AML-193 (cell line): Measurements from ENCODE around the gene FNDC3B.

Source experiments
- DNase-seq, 2 experiments: peaks; one replicate each; lab custom pipeline; 2025; lab: John Stamatoyannopoulos, UW

Gene FNDC3B

DNA sequence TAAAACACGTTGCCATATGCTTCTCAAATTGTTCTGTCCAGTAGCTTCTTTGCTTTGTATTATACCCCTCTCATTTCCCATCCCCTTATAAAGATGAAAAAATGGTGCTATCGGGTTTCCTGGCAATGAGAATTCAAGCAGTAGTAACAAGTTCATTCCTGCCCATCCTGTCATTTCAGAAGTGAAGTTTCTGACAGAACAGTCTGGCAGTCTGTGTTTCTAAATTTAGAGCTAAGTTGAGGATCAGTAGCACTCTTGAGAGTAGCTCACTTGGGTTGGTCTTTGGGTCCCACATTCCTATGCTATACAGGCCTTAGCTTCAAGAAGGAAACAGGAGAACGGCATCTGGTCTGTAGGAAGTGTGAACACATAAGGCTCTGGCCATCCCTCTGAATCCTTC is 274.3 kb downstream of the FNDC3B start:
- DNase-seq = no peak

DNA sequence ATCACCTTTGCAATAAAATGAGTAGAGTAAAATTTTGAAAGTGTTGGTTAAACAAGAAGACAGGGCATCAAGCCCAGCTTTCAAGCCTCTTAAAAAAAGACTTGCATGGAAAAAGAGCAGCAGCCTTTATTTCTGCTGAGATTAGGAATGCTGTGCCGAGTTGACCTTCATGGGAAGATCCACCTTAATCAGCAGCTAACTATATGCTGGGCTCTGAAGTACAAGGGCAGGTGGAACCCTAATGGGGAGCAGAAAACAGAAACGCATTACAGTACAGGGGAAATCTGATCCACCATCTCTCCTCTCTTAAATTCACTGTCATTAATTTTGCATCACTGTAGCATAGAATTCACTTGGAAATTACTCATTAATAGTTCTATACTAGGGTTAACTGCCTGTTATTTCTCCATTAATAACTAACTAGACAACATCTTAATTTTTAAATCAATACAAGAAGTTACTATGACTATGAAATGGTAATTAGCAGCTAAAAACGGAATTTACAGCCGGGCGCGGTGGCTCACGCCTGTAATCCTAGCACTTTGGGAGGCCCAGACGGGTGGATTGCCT is 275.3 kb downstream of the FNDC3B start:
- DNase-seq = no peak

DNA sequence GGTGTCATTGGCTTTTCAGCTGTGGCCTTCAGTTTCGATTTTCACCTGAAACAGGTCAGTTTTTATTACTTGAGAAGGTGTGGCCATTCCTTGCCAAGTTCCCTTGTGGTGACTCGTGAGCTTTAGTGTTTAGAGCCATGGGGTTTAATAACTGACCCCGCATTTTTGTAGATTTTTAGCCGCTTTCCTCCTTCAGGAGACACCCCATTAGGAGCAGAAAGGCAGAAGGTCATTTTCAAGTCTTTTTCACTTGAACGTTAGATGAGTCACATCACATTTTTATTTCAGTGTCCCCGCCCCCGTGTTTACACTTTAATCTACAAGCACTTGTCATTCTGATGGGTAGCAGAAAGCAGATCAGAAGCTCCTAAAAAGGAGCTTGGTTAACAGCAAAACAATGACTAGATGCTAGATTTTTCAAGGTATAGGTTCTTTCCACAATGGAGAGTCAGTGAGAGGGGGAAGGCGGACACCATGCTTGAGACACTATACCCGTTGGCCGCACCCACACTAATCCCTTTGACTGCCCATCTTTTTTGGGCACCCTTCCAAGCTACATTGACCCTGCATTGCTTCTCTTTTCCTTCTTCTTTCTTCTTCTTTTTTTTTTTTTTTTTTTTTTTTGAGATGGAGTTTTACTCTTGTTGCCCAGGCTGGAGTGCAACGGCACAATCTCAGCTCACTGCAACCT is 276.2 kb downstream of the FNDC3B start:
- no peak for DNase-seq

- no peak for DNase-seq
Observed at GRCh38 chr3:172316758-172317157, 277.4 kb downstream of the FNDC3B start.

DNA sequence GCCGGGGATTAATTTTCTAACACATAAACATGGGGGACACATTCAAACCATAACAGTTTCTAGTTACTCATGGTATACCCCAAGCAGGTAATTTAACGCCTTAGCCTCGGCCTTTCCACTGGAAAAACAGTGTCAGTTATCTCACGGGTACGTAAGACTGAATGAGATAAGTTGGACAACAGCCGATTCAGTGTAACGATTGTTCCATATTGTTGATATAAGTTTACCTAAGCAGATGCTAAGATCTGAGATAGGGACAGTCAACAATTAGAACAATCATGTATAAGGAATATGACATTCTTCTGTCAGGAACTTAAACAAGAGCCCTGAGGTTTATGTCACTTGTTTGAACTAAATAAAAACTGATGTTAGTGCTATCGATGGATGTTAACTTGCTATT is 278.1 kb downstream of the FNDC3B start:
- DNase-seq = no peak

GRCh38 chr3:172317984-172318383 is 278.6 kb downstream of the FNDC3B start:
- no peak for DNase-seq

DNA sequence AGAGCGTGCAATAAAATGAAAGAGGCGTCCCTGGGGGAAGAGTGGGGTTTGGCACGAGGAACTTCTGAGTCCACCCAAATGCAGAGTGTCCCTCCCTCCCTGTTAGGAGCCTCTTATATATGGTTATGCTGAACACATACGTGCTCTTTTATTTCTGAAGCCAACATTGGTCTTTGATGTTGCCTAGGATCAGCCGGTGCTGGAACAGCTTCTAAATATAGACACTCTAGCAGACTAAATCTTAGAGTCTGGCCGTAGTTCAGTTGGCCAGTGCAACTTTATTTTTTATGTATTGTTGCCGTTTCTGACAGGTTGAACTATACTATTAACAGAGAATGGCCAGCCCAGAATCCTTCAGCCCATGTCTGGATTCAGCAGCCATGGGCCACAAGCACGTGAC is 280.2 kb downstream of the FNDC3B start:
- no peak for DNase-seq

GRCh38 chr3:172320468-172320867 is 281.1 kb downstream of the FNDC3B start:
- DNase-seq = no peak

DNA sequence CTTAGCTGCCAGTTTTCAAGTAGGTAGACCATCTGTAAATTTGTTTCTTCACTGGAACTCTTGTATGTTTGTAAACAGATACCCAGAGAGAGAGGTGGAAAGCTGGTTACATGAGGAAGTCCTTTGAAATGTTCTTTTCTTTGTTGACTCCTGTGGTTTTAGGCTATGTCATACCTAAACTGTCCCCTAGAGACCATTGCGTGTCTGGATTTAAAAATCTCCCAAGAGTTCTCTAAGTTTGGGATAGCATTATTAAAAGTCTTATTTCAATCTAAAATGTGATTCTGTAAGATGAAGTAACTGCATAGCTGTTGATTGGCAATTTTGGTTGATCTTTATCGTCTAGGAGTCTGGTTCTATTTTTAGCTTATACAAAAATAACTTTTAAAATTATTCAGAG is 281.7 kb downstream of the FNDC3B start:
- peak in 1 of 2 experiments; percentile 14 for DNase-seq

DNA sequence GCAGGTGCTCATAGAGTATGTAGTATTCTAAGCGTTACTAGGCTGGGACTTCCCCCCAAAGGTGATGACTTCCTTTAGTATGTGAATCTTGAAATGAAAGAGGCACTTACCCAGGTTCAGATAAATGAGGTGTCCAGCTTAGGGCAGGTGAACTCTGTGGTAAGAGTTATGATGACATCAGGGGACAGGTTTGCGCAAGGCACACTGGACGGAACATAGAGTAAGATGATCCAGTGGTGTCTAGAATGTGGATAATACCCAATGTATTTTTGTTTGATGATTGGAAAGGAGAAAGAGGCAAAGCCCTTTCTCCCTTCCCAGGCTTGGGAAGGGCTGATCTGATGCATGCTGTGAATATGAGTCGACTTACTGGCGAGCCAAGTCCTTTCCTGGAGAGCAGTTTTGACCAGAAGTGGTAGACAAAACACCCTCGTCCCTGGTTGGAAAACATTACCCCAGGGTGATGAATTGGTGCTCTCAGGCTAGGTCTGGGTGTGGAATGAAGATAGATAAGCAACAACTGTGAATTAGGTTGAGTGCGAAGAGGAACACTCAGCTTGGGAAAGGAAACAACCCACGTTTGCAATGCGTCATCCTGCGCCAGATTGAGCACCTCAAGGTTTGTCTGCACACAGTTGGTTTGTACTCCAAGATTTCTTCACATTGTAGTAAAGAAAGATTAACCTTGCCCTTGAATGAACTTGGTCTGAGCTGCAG is 284.7 kb downstream of the FNDC3B start:
- no peak for DNase-seq

GRCh38 chr3:172324611-172325203 is 285.3 kb downstream of the FNDC3B start:
- no peak for DNase-seq

DNA sequence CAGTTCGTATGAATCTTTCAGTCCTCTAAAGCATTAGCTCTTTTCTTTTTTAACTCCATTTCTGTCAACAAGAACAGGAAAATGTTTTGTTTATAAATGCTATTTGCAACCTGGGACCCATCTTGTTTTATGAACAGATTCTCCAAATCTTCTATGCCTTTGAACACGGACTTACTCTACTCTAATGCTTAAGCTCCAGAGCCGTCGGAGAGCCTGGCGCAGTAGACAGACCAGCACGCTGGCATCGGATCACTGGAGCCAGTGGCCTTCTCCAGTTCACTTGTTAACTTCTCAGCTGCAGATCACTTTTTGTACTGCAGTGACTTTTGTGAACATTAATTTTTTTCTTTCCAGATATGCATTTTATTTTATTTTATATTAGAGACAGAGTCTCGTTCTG is 286.1 kb downstream of the FNDC3B start:
- DNase-seq = no peak

- DNase-seq = no peak
Observed at GRCh38 chr3:172326993-172327392, 287.6 kb downstream of the FNDC3B start.

GRCh38 chr3:172328282-172328681 is 288.9 kb downstream of the FNDC3B start:
- no peak for DNase-seq

DNA sequence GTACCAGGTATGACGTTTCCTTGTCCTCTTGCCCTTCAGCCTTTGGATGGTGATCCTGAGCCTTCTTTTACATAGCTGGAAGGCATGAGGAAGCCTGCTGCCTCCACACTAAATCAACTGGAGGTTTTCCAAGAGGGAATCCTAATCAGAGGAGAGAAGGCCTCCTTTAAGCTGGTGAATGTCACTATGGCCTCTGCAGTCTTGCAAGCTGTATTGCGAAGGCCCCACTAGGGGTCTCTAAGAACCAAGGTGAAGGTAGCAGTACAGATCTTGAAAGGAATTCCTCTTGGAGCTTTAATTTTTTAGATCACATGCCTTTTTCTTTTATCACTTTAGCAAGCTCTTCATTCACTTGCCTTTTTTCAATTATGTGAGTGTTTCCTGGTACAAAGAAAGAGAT is 289.7 kb downstream of the FNDC3B start:
- no peak for DNase-seq

- no peak for DNase-seq
Observed at GRCh38 chr3:172330413-172330812, 291.0 kb downstream of the FNDC3B start.

DNA sequence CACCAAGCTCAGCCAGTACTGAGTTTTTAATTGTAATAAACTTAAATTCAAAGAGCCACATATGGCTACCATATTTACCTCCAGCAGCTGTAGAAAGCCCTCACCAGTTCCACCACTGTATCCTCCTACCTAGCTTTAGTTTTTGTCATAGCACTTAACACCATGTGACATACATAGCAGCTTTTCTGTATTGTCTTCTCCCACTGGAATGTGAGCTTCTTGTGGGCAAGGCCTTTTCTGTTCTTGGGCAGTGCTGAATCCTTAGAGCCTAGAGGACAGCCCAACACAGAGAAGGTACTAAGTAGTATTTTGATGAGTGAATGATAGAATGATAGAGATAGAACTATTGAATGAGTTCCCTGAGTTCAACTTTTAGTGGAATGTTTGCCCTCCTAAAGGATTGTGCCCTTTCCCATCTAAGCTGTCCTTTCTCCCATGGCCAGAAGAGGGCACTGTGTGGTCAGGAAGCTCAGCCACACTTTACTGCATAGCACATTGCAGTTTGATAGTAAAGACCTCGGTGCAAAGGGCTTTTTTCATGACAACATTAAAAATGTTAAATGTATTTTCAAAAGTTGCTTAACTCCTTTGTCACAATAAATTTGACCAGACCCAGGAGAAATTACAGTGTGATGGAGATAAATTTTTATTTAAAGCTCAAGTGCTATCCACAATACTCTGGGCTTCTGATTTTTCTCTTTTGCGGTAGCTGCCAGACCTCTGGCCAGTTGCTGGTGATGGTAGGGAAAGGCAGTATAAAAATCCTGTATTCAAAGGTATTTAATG is 293.1 kb downstream of the FNDC3B start:
- peak; percentile 53 to 65 for DNase-seq

GRCh38 chr3:172333042-172333377 is 293.6 kb downstream of the FNDC3B start:
- no peak for DNase-seq

DNA sequence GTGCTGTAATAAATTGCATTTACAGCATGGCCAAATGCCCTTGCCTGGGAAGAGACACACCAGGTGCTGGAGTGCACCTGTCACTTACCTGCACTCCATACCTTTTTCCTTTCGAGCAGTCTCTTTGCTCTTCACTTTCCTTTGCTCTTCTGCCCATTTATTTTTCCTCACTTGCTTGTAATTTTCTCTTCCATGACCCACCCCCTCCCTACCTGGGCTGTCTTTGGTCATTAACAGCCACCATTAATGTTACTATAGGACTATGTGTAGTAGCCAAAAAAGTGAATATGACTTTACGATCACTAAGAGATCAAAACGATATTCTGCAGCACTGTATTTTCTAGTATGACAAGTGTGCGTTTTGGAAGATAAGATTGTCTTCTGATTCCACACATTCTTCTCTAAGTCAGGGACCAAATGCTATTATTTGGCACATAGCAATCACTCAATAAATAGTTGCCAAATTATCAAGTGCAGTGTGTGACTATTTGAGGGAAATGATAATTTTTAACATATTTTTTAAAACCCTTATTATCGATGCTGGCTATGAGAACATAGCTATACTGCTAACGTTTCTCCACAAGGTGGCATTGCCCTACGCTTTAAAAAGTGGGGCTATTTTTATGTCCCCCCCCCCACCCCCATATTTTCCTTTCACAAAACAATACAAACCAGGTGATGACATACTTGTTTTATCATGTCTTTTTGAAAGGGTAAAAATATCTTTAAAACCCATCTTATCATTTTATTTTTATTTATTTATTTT is 294.5 kb downstream of the FNDC3B start:
- DNase-seq = no peak

DNA sequence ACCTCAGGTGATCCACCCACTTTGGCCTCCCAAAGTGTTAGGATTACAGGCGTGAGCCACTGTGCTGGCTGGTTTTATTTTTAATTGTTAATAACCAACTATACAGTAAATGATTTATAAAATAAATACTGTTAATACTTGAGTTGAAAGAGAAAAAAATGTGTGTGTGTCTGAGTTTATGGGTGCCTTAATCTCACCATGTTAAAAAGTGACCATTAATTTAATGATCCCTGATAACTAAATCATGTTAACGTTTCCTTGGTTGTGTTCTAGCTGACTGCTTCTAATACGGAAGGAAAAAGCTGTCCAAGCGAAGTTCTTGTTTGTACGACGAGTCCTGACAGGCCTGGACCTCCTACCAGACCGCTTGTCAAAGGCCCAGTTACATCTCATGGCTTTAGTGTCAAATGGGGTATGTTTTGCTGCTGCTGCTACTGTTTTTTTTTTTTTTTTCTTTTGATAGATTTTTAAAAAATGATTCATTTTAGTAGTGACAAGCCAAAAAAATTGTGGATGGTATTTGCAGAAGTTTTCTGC is 295.4 kb downstream of the FNDC3B start:
- no peak for DNase-seq

- no peak for DNase-seq
Observed at GRCh38 chr3:172339892-172340291, 300.5 kb downstream of the FNDC3B start.
